GM19455 (cell line): ENCODE results near the gene FXYD1.
"Not testable (repeated sequence)": the region's sequence is repeated elsewhere in the genome, so short reads cannot be mapped to it uniquely, and the experiment has no call there.

Experiments
- ATAC-seq: cut with Tn5 transposase; IDR thresholded peaks from one replicate; pipeline ENCODE4 v1.9.1; 2021; ENCODE audit not compliant: unreplicated experiment

FXYD1 gene

GRCh38 chr19:35138305-35138892 is at the start of gene FXYD1:
TSS of gene FXYD1 (plus strand) at chr19:35138824. CDS start at chr19:35140080, 1,256 bp downstream.
- ATAC-seq, result no peak

- no peak for ATAC-seq
Measured at GRCh38 chr19:35089554-35089953, 49.1 kb upstream of the FXYD1 start.

DNA sequence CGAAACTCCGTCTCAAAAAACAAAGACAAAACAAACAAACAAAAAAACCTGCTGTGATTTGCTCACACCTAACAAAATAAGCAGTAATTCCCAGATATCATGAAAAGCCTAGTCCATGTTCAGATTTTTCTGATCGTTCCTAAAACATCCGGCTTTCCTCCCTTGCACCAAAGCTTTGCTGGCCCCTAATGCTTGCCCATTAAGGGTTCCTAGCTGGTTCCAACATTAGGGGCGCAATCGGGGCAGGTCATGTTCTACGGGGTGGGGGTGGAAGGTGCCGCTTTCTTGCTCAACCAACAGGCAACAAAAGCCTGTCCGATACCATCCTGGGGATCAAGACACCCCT is 48.5 kb upstream of the FXYD1 start:
- no peak for ATAC-seq

GRCh38 chr19:35090506-35091214 is 48.0 kb upstream of the FXYD1 start:
- ATAC-seq, result no peak

DNA sequence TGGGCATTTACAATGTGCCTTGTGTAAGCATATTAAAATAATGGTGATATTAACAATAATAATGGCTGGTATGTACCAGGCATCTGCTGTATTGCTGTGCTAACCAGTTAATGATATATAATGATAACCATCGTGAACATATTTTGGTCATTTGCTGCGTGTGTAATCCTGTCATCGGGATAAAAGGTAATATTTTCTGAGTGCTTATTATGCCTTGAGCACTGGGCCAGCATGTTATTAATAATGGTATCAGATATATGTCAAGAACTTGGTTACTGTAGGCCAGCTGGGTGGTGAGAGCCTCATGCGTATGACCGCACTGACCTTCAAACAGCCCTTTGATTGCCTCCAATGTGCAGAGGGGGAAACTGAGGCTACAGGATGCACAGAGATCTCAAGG is 45.2 kb upstream of the FXYD1 start:
- ATAC-seq, result no peak

GRCh38 chr19:35093941-35094647 is 44.5 kb upstream of the FXYD1 start:
- ATAC-seq, result no peak

DNA sequence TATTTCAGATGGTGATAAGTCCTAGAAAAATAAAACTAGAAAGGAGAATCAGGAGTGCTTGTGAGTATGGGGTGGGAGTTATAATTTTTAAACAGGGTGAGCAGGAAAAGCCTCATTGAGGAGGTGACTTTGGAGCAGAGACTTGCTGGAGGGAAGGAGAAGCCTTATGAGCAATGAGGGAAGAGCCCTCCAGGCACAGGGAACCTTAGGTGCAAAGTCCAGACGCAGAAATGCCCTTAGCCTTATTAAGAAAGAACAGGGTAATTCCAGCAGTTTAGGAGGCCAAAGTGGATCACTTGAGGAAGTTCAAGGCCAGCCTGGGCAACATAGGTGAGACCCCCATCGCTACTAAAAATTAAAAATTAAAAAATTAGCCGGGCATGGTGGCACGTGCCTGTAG is 44.0 kb upstream of the FXYD1 start:
- ATAC-seq, result no peak

- ATAC-seq, result no peak
Measured at GRCh38 chr19:35095667-35096368, 42.8 kb upstream of the FXYD1 start.

DNA sequence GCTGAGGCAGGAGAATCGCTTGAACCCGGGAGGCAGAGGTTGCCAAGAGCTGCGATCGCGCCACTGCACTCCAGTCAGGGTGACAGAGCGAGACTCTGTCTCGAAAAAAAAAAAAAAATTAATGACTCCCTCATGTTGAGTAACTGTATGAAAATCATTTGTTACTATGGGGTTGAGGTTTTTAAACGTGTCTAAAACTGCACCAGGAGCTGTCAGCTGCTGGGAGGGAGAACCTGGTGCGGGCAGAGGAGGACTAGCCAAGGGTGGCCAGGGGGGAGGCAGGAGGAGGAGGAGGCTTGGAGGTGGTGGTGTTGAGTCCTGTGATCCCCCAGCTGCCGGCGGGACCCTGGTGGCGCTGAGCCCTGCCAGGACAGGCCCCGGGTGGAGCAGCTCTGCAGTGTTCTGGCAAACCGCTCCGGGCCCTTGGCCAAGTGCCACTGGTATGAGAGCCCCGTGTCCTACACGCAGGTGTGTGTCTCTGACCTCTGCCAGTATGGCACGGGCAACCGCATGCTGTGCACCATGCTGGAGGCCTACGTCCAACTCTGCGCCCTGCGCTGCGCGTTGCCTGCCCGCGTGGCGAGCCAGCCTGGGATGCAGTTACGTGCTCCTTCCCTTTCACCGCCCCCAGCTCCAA is 40.1 kb upstream of the FXYD1 start:
- ATAC-seq, result no peak

GRCh38 chr19:35099155-35099896 is 39.3 kb upstream of the FXYD1 start:
- no peak for ATAC-seq

- ATAC-seq, result no peak
Measured at GRCh38 chr19:35099897-35100275, 38.7 kb upstream of the FXYD1 start.

GRCh38 chr19:35100588-35101533 is 37.8 kb upstream of the FXYD1 start:
- no peak for ATAC-seq

GRCh38 chr19:35101949-35102348 is 36.7 kb upstream of the FXYD1 start:
- ATAC-seq, result not testable (repeated sequence)

GRCh38 chr19:35103614-35104013 is 35.0 kb upstream of the FXYD1 start:
- not testable (repeated sequence) for ATAC-seq

- no peak for ATAC-seq
Measured at GRCh38 chr19:35104361-35104760, 34.3 kb upstream of the FXYD1 start.

GRCh38 chr19:35105047-35105410 is 33.6 kb upstream of the FXYD1 start:
- ATAC-seq, result no peak

DNA sequence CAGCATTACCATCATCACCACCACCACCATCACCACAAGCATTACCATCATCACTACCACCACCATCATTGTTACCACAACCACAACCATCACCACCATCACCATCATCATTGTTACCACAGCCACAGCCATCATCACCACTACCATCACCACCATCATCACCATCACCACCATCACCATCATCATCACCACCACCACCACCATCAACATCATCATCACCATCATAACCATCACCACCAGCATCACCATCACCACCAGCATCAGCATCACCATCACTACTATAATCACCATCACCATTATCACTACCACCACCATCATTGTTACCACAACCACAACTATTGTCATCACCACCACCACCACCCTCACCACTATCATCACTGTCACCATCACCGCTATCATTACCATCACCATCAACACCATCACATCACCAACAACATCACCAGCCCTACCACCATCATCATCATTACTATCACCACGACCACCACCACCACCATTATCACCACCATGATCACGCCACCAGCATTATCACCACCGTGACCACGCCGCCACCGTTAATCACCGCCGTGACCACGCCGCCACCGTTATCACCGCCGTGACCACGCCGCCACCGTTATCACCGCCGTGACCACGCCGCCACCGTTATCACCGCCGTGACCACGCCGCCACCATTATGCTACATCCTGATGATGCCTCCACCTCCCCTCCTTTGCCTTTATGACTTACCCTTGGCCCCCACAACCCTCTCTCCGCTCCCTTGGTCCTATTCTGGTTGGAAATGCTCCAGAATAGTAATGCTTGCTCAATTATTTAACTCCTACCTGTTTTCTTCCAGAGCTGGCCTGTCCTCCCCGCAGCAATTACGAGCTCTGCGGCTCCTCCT is 33.0 kb upstream of the FXYD1 start:
- no peak for ATAC-seq

DNA sequence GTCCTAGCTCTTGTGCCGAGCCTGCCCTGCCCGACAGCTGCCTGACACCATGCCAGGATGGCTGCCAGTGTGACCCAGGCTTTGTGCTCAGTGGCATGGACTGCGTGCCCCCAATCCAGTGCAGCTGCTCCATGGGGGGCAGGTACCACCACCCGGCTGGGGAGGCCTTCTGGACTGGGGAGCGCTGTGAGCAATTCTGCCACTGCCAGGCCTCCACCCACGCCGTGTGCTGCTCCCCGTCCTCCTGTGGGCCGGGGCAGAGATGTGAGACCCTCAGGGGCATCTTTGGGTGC is 32.4 kb upstream of the FXYD1 start:
- no peak for ATAC-seq
